CD14-positive monocyte (primary cell): ENCODE measurements around the gene RSRC1. TPM values are rescaled to one million over a fixed set of nuclear protein-coding genes. Genes with fewer than 3 reads are reported as not detected.

ENCODE experiments used
- DNase-seq, 3 donors: peaks; one replicate each; pipeline ENCODE4 v3.0.0-alpha.2; 2011 to 2022
- H2AFZ ChIP-seq: 2 replicates; pipeline ENCODE4 v1.6.0; 2012; ENCODE audit warnings: mild to moderate bottlenecking, low read depth, low read length, inconsistent platforms; ENCODE audit not compliant: insufficient read depth, poor library complexity, severe bottlenecking
- H3K27ac ChIP-seq, 2 donors: 1 replicate in 1 of 2; 2 replicates in 1 of 2; pipeline ENCODE4 v1.5.1; 2012 to 2013; ENCODE audit warnings: low read length in 2 of 2, control low read depth in 1 of 2, inconsistent platforms in 1 of 2, low read depth in 1 of 2, mild to moderate bottlenecking in 1 of 2
- H3K27me3 ChIP-seq, 2 donors: one replicate each; pipeline versions ENCODE4 v1.6.0 to v1.6.1; 2011 to 2013; ENCODE audit warnings: low read length in 2 of 2; ENCODE audit not compliant: control insufficient read depth in 2 of 2, insufficient read depth in 2 of 2
- H3K36me3 ChIP-seq, 2 donors: replicated peaks in 1 of 2; 1 replicate in 1 of 2; 2 replicates in 1 of 2; pipeline versions ENCODE4 v1.5.1 to v1.6.1; 2012 to 2013; ENCODE audit warnings: low read length in 2 of 2, control low read depth in 1 of 2, inconsistent platforms in 1 of 2, mild to moderate bottlenecking in 1 of 2; ENCODE audit not compliant: insufficient read depth in 2 of 2, control insufficient read depth in 1 of 2
- H3K4me1 ChIP-seq, 2 donors: 1 replicate in 1 of 2; 2 replicates in 1 of 2; pipeline versions ENCODE4 v1.5.1 to v1.6.1; 2012 to 2013; ENCODE audit warnings: low read length in 2 of 2, control low read depth in 1 of 2, inconsistent platforms in 1 of 2, mild to moderate bottlenecking in 1 of 2, moderate library complexity in 1 of 2; ENCODE audit not compliant: insufficient read depth in 2 of 2, control insufficient read depth in 1 of 2
- H3K4me2 ChIP-seq: replicated peaks from 2 replicates; pipeline ENCODE3; 2012; ENCODE audit warnings: low read length, moderate library complexity, mild to moderate bottlenecking; ENCODE audit not compliant: poor library complexity, severe bottlenecking; ENCODE audit errors: extremely low read depth
- H3K4me3 ChIP-seq, 3 experiments: fragments of 200-600 bp in 1 of 3; sonication (generic) in 1 of 3; replicated peaks in 1 of 3; 1 replicate in 2 of 3; 2 replicates in 1 of 3; pipeline ENCODE4 v1.5.1; 2011 to 2013; ENCODE audit warnings: low read length in 3 of 3, mild to moderate bottlenecking in 3 of 3, control low read depth in 2 of 3, low read depth in 2 of 3, inconsistent platforms in 1 of 3, moderate library complexity in 1 of 3
- H3K79me2 ChIP-seq: 2 replicates; pipeline ENCODE4 v1.6.0; 2012; ENCODE audit warnings: mild to moderate bottlenecking, control low read depth, inconsistent platforms, low read length, moderate library complexity; ENCODE audit not compliant: insufficient read depth
- H3K9ac ChIP-seq: 2 replicates; pipeline ENCODE4 v1.6.0; 2017; ENCODE audit warnings: low read length, mild to moderate bottlenecking; ENCODE audit not compliant: insufficient read depth, poor library complexity, severe bottlenecking
- H3K9me3 ChIP-seq, 2 donors: replicated peaks in 1 of 2; 1 replicate in 1 of 2; 2 replicates in 1 of 2; pipeline versions ENCODE4 v1.5.1 to v1.6.1; 2012 to 2013; ENCODE audit warnings: low read length in 2 of 2, control low read depth in 1 of 2; ENCODE audit not compliant: control insufficient read depth in 1 of 2, insufficient read depth in 1 of 2
- H4K20me1 ChIP-seq: 2 replicates; pipeline ENCODE4 v1.6.0; 2012; ENCODE audit warnings: mild to moderate bottlenecking, low read length, control low read depth, moderate library complexity; ENCODE audit not compliant: insufficient read depth
- H3K27ac Mint-ChIP-seq, 7 donors: one replicate each; pipeline ENCODE4 v1.8.0; 2020; ENCODE audit warnings: mild to moderate bottlenecking in 7 of 7, mixed read lengths in 7 of 7, moderate library complexity in 6 of 7, inconsistent platforms in 2 of 7
- H3K27me3 Mint-ChIP-seq, 3 donors: one replicate each; pipeline ENCODE4 v1.8.0; 2021 to 2022; ENCODE audit warnings: low read depth in 3 of 3, mild to moderate bottlenecking in 3 of 3, mixed read lengths in 3 of 3, moderate library complexity in 3 of 3, inconsistent platforms in 1 of 3
- H3K36me3 Mint-ChIP-seq, 2 donors: one replicate each; pipeline ENCODE4 v1.8.0; 2020; ENCODE audit warnings: mixed read lengths in 2 of 2, inconsistent platforms in 1 of 2, mild to moderate bottlenecking in 1 of 2
- H3K4me1 Mint-ChIP-seq: one replicate; pipeline ENCODE4 v1.8.0; 2020; ENCODE audit warnings: mild to moderate bottlenecking, mixed read lengths
- H3K4me3 Mint-ChIP-seq, 2 donors: one replicate each; pipeline ENCODE4 v1.8.0; 2020; ENCODE audit warnings: mild to moderate bottlenecking in 2 of 2, mixed read lengths in 2 of 2, moderate library complexity in 1 of 2
- H3K9me3 Mint-ChIP-seq, 7 donors: one replicate each; pipeline ENCODE4 v1.8.0; 2020 to 2022; ENCODE audit warnings: mixed read lengths in 7 of 7, mild to moderate bottlenecking in 6 of 7, moderate library complexity in 6 of 7, inconsistent platforms in 2 of 7
- WGBS: methylation state at CpG from one replicate; pipeline ENCODE4 v1.1.5; 2013; ENCODE audit warnings: missing lambda C conversion rate; ENCODE audit not compliant: insufficient coverage; 5-methylcytosine and 5-hydroxymethylcytosine counted together
- intact Hi-C, 2 donors: fragments of 100-400 bp; cut with micrococcal nuclease; formaldehyde crosslinking; loops; one replicate each; pipeline versions ENCODE4 v1.15.0 to v1.15.1; 2023
- polyA plus RNA-seq, 3 donors: library from polyadenylated mRNA; depleted of rRNA in 1 of 3; unstranded in 2 of 3; stranded (reverse) in 1 of 3; fragments of 300-500 nt in 2 of 3; fragments of >200 nt in 1 of 3; fragmentation: Illumina TruSeq in 2 of 3; gene quantifications; 1 replicate in 2 of 3; 2 replicates in 1 of 3; pipeline ENCODE4 v1.2.3, GENCODE V29; 2012 to 2021
- TF ChIP-seq, protein P1 (sequence below): fragments of 200-600 bp; IDR thresholded peaks from one replicate; pipeline ENCODE4 v1.8.0; 2022; ENCODE audit warnings: antibody characterized with exemption, mild to moderate bottlenecking

Gene RSRC1
- polyA plus RNA-seq, 3 donors: 6.6 to 31.7 (median 15.1) TPM

DNA sequence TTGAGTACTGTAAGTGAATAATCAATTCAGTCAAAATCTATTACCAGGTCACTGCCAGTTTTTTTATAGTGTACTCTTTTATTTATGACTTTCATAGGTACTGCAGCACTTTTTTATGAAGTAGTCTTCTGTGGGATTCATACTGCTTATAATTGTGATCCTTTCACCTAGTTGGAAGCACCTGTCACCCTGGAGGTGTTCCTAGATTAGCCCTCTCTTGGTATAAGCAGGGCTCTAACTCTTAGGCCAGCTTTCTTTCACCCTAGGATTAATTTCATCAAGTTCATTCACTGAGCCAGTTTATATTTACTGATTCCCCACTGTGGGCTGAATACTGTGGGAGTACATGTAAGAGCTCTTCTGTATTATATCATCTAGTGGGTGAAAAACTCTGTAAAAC lies 395.2 kb downstream of the RSRC1 start:
- Histone ChIP-seq H3K4me2 (no peak overlapping the region), H3K4me3 (no peak overlapping the region), H3K79me2 (no peaks in the 10 kb centered on the region), H3K4me1 (no peaks in the 10 kb centered on the region), H3K36me3 (no peaks in the 10 kb centered on the region), H3K9ac (no peak overlapping the region), H3K27ac (no peak overlapping the region), H3K9me3 (no peaks in the 10 kb centered on the region), H4K20me1 (no peaks in the 10 kb centered on the region), H3K27me3 (no peaks in the 10 kb centered on the region), H2AFZ (no peak overlapping the region)
- H3K27ac Mint-ChIP-seq: no peak overlapping the region
- TF ChIP-seq, protein P1, sequence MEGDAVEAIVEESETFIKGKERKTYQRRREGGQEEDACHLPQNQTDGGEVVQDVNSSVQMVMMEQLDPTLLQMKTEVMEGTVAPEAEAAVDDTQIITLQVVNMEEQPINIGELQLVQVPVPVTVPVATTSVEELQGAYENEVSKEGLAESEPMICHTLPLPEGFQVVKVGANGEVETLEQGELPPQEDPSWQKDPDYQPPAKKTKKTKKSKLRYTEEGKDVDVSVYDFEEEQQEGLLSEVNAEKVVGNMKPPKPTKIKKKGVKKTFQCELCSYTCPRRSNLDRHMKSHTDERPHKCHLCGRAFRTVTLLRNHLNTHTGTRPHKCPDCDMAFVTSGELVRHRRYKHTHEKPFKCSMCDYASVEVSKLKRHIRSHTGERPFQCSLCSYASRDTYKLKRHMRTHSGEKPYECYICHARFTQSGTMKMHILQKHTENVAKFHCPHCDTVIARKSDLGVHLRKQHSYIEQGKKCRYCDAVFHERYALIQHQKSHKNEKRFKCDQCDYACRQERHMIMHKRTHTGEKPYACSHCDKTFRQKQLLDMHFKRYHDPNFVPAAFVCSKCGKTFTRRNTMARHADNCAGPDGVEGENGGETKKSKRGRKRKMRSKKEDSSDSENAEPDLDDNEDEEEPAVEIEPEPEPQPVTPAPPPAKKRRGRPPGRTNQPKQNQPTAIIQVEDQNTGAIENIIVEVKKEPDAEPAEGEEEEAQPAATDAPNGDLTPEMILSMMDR: no peak
- no peak for DNase-seq
- no peak overlapping the region for H3K4me3 Mint-ChIP-seq
- peaks cover 4 to 14% (median 7%) of the 10 kb centered on the region in 7 donors for H3K9me3 Mint-ChIP-seq
- intact Hi-C loops: no loop called here
- H3K36me3 Mint-ChIP-seq: peaks cover 2 to 9% of the 10 kb centered on the region in 2 donors
- peaks cover 0 to 1% (median 0%) of the 10 kb centered on the region in 3 donors for H3K27me3 Mint-ChIP-seq
- no peaks in the 10 kb centered on the region for H3K4me1 Mint-ChIP-seq

DNA sequence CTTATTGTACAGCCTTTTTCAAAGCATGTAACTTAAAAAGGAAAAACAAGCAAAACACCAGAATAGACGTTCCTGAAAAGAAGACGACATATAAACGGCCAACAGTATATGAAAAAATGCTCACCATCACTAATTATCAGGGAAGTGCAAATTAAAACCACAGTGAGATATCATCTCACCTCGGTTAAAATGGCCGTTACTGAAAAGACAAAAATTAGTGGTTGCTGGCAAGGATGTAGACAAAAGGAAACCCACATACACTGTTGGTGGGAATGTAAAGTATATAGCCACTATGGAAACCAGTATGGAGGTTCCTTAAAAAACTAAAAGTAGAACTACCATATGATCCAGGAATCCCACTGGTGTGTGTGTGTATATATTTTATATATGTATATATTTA lies 396.6 kb downstream of the RSRC1 start:
- WGBS: no CpG with 5 or more reads among the region's 5 CpGs
- H3K4me3 Mint-ChIP-seq: no peak overlapping the region

More for the DNA sequence above, 396.6 kb downstream of the RSRC1 start:
- Histone ChIP-seq H3K79me2 (no peaks in the 10 kb centered on the region), H4K20me1 (no peaks in the 10 kb centered on the region), H3K36me3 (no peaks in the 10 kb centered on the region), H3K4me2 (no peak overlapping the region), H3K4me1 (no peaks in the 10 kb centered on the region), H2AFZ (no peak overlapping the region), H3K27me3 (no peaks in the 10 kb centered on the region), H3K4me3 (no peak overlapping the region), H3K9ac (no peak overlapping the region), H3K27ac (no peak overlapping the region), H3K9me3 (no peaks in the 10 kb centered on the region)
- peaks cover 0 to 1% (median 0%) of the 10 kb centered on the region in 3 donors for H3K27me3 Mint-ChIP-seq
- intact Hi-C loops: no loop called here
- H3K36me3 Mint-ChIP-seq: peaks cover 2 to 9% of the 10 kb centered on the region in 2 donors
- no peak for DNase-seq
- peaks cover 0 to 11% (median 5%) of the 10 kb centered on the region in 7 donors for H3K9me3 Mint-ChIP-seq
- TF ChIP-seq, protein P1: no peak
- no peaks in the 10 kb centered on the region for H3K4me1 Mint-ChIP-seq
- no peak overlapping the region for H3K27ac Mint-ChIP-seq
